NCI-H1105 (cell line): ENCODE results near the gene HLTF.
"Not testable (repeated sequence)": the region's sequence is repeated elsewhere in the genome, so short reads cannot be mapped to it uniquely, and the experiment has no call there.

Source experiments
- DNase-seq: peaks from one replicate; lab custom pipeline; 2025; lab: John Stamatoyannopoulos, UW

Gene HLTF

GRCh38 chr3:148991219-148992026, 94.9 kb downstream of the HLTF start, which contains the start of gene GYG1:
Gene GYG1, plus strand, starts transcription at chr3:148991540. Its CDS starts 101 bp downstream, at chr3:148991641.
- peak; percentile 75 for DNase-seq

- DNase-seq = no peak
Measured at GRCh38 chr3:148990236-148990635, 96.1 kb downstream of the HLTF start.

GRCh38 chr3:148987551-148987950, 98.8 kb downstream of the HLTF start:
- DNase-seq = not testable (repeated sequence)

GRCh38 chr3:148981273-148981672, 105.1 kb downstream of the HLTF start:
- DNase-seq = no peak
